GM10266 (cell line): ENCODE measurements around the gene SNCA.

Experiments used
- DNase-seq: peaks from one replicate; pipeline ENCODE4 v3.0.0; 2012; ENCODE audit errors: extremely low spot score
- TF ChIP-seq, protein P1 (sequence below): IDR thresholded peaks from 2 replicates; pipeline ENCODE4 v1.5.1; 2012; ENCODE audit warnings: mild to moderate bottlenecking, low read depth; ENCODE audit not compliant: control insufficient read depth, insufficient read depth; ENCODE audit errors: missing control alignments

The SNCA gene

DNA sequence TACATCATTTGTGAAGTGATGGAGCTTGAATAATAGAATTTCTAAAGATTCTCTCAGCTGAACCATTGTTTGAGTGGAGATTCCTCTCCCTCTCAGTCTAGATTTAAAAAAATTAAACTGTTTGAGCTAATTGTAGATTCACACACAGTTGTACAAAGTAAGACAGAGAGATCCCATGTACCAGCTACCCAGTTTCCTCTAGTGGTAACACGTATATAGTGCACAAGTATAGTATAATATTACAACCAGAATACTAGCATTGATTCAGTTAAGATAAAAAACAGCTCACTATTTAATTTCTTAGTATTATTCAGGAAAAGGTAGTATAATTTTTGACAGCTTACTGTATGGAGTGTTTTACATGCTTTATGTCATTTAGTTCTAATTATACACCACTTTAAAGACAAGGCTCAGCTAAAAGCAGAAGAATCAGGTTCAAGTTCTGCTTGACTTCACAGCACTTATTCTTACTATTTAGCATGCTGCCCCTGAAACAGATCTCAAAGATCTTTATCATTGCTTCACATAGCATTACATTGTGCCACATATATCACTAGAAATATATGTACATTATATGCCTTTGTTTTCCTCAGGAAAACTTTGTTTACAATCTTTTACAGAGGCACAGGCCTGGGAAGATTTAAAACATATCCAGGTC is 136.1 kb downstream of the SNCA start:
- TF ChIP-seq, protein P1, sequence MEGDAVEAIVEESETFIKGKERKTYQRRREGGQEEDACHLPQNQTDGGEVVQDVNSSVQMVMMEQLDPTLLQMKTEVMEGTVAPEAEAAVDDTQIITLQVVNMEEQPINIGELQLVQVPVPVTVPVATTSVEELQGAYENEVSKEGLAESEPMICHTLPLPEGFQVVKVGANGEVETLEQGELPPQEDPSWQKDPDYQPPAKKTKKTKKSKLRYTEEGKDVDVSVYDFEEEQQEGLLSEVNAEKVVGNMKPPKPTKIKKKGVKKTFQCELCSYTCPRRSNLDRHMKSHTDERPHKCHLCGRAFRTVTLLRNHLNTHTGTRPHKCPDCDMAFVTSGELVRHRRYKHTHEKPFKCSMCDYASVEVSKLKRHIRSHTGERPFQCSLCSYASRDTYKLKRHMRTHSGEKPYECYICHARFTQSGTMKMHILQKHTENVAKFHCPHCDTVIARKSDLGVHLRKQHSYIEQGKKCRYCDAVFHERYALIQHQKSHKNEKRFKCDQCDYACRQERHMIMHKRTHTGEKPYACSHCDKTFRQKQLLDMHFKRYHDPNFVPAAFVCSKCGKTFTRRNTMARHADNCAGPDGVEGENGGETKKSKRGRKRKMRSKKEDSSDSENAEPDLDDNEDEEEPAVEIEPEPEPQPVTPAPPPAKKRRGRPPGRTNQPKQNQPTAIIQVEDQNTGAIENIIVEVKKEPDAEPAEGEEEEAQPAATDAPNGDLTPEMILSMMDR = no peak
- DNase-seq = no peak

DNA sequence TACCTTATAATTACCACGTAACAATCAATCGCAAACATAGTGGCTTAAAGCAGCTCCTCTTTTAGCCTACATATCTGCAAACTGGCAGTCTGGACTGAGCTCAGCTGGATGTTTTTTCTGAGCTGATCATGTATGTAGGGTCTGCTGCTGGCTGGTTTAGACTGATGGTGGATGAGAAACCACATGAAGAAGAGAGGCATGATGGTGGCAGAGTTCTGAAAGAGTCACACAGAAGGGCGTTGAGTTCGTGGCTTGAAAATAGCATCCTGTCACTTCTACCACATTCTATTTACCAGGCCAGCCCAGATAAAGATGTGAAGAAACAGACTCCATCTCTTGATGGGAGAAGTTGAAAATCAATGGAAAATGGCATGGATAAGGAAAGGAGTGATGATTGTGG is 151.3 kb downstream of the SNCA start:
- no peak for DNase-seq
- TF ChIP-seq, protein P1 = no peak

DNA sequence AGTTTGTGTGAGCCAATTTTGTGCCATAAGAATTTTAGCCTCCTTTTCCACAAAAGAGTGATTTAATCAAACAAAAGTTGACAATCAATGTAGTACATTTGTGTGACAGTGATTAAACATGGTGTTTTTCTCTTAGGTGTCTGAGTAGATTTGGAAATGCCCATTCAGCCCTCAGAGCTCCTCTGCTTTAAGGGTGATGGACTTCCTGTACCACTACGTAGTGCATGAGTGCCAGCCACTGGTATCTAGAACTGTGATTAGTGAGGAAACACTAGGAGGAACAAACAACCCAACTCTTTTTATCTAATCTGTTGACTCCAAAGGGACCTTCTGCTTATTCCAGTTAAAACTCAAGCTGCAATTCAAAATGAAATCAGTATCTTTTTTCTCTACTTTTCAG is 151.7 kb downstream of the SNCA start:
- TF ChIP-seq, protein P1 = no peak
- DNase-seq = no peak

DNA sequence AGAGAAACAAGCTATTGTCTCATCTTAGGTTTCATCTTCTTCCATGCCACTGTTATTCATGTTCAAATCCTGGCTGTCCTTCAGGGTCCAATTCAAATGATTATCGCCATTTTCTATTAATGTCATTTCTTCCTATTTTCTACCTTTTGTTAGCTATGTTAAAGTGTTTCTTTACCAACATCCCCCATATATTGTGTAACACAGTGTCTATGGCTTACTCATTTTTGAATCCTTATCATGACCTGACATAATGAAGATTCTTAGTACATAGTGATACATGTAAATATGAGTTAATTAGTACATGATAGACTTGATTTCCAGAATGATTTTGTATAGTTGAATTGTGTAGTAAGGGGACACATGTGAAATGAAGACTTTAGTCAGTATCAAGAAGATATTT is 152.4 kb downstream of the SNCA start:
- TF ChIP-seq, protein P1 = no peak
- DNase-seq = no peak

DNA sequence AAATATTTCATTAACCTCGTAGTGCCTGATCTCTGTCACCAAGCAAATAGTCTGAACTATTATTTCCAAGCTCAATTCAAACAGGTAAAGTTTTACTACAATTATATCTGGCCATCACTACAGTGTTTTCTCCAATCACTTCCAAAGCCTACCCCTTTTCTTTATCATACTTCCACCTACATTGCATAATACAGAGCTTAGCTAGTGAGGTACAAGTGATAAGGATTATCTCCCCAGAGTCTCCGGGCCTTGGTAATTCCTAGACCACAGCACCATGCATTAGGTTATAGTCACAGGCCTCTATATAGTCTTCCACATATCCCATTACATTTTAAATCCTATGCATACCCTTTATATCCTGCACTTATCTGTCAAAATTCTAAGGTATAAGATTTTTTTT is 154.2 kb downstream of the SNCA start:
- no peak for DNase-seq
- TF ChIP-seq, protein P1 = no peak

GRCh38 chr4:89681671-89682070 is 155.3 kb downstream of the SNCA start:
- DNase-seq = no peak
- TF ChIP-seq, protein P1 = no peak

- TF ChIP-seq, protein P1 = no peak
These were observed 155.7 kb downstream of the SNCA start for GRCh38 chr4:89681219-89681618.

More at GRCh38 chr4:89681219-89681618, 155.7 kb downstream of the SNCA start:
- DNase-seq = no peak
